GM06990 (cell line): ENCODE measurements around the gene RASAL3.

Source experiments
- DNase-seq: peaks from one replicate; pipeline ENCODE4 v3.0.0-alpha.2; 2011; ENCODE audit not compliant: insufficient read length; ENCODE audit errors: extremely low read depth
- H3K27me3 ChIP-seq: replicated peaks from 2 replicates; pipeline ENCODE4 v1.6.0; 2011; ENCODE audit warnings: low read length; ENCODE audit not compliant: control insufficient read depth, insufficient read depth
- H3K36me3 ChIP-seq: 2 replicates; pipeline ENCODE4 v1.5.1; 2011; ENCODE audit warnings: low read length; ENCODE audit not compliant: control insufficient read depth, insufficient read depth
- H3K4me3 ChIP-seq: replicated peaks from 2 replicates; pipeline ENCODE4 v1.5.1; 2011; ENCODE audit warnings: low read depth, mild to moderate bottlenecking, control low read depth, low read length
- CTCF ChIP-seq: IDR thresholded peaks from 2 replicates; pipeline ENCODE4 v1.5.1; 2011; ENCODE audit warnings: low read length, control low read depth, mild to moderate bottlenecking, inconsistent platforms; ENCODE audit not compliant: insufficient read depth, poor library complexity, severe bottlenecking

The RASAL3 gene

GRCh38 chr19:15448044-15448777 is 16.1 kb downstream of the RASAL3 start:
- no peak overlapping the region for H3K4me3 ChIP-seq
- no peaks in the 10 kb centered on the region for H3K27me3 ChIP-seq
- TF ChIP-seq CTCF: no peak
- H3K36me3 ChIP-seq: peaks cover 11% of the 10 kb centered on the region
- DNase-seq: no peak

- Histone ChIP-seq H3K4me3 (no peak overlapping the region), H3K36me3 (peaks cover 5% of the 10 kb centered on the region), H3K27me3 (no peaks in the 10 kb centered on the region)
- no peak for TF ChIP-seq CTCF
- DNase-seq: no peak
Measured at GRCh38 chr19:15447057-15447456, 17.3 kb downstream of the RASAL3 start.

- H3K36me3 ChIP-seq: no peaks in the 10 kb centered on the region
- H3K27me3 ChIP-seq: no peaks in the 10 kb centered on the region
- no peak overlapping the region for H3K4me3 ChIP-seq
- DNase-seq: no peak
- no peak for TF ChIP-seq CTCF
Measured at GRCh38 chr19:15445807-15446376, 18.5 kb downstream of the RASAL3 start.

GRCh38 chr19:15445227-15445605 is 19.1 kb downstream of the RASAL3 start:
- DNase-seq: no peak
- no peak for TF ChIP-seq CTCF
- no peak overlapping the region for H3K4me3 ChIP-seq

GRCh38 chr19:15444505-15445226 is 19.7 kb downstream of the RASAL3 start:
- H3K36me3 ChIP-seq: no peaks in the 10 kb centered on the region
- no peak overlapping the region for H3K4me3 ChIP-seq
- no peaks in the 10 kb centered on the region for H3K27me3 ChIP-seq
- DNase-seq: no peak
- no peak for TF ChIP-seq CTCF

More at GRCh38 chr19:15445227-15445605, 19.1 kb downstream of the RASAL3 start:
- Histone ChIP-seq H3K27me3 (no peaks in the 10 kb centered on the region), H3K36me3 (no peaks in the 10 kb centered on the region)
